ENCODE results near the gene DRAXIN. TPM values are rescaled to one million over a fixed set of nuclear protein-coding genes. Genes with fewer than 3 reads are reported as not detected.

Gene DRAXIN
- total and polyA plus RNA-seq, 12 donors: under 0.01 to 0.08 (median 0.06) TPM; not detected in 7

DNA sequence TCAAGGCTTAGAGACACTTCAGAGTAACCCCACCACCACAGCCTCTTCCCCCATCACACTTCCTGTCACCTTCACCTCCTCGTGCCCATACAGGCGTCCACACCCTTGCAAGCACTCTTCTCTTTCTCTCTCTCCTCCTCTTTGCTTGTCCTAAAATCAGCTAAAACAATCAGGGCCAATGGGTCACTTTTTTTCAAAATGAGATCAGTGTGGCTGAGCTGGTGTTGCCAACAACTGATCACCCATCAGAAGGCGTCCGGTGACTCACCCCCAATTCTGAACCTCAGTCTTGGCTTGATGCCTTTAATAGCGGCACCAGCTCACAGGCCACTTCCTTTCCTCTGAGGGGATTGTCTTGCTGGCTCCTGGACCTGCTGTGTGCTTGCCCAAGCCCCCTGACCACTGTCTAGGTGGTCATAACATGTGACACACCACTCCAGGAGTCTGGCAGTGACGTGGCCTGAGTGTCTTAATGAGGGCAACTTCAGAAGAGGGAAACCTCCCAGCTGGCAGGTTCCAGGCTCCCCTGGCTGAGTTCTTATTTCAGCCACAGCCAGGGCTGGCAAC, 1.6 kb downstream of the DRAXIN start:
- TF ChIP-seq, protein P1, sequence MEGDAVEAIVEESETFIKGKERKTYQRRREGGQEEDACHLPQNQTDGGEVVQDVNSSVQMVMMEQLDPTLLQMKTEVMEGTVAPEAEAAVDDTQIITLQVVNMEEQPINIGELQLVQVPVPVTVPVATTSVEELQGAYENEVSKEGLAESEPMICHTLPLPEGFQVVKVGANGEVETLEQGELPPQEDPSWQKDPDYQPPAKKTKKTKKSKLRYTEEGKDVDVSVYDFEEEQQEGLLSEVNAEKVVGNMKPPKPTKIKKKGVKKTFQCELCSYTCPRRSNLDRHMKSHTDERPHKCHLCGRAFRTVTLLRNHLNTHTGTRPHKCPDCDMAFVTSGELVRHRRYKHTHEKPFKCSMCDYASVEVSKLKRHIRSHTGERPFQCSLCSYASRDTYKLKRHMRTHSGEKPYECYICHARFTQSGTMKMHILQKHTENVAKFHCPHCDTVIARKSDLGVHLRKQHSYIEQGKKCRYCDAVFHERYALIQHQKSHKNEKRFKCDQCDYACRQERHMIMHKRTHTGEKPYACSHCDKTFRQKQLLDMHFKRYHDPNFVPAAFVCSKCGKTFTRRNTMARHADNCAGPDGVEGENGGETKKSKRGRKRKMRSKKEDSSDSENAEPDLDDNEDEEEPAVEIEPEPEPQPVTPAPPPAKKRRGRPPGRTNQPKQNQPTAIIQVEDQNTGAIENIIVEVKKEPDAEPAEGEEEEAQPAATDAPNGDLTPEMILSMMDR (IDR thresholded peaks at IDR 0.05): no peak
- peaks cover 43% of the 10 kb centered on the region for H3K27me3 ChIP-seq
- H3K27ac ChIP-seq: no peak overlapping the region
- H3K4me3 ChIP-seq: no peak overlapping the region
- WGBS, 4 donors: 6 to 15% (median 8%) methylated on average over 5 to 6 of the region's 6 CpGs
- H3K36me3 ChIP-seq (replicated peaks in 1 of 2): no peaks in the 10 kb centered on the region
- H3K9me3 ChIP-seq (replicated peaks in 1 of 3): no peaks in the 10 kb centered on the region
- peaks cover 0 to 13% of the 10 kb centered on the region in 2 donors for H3K4me1 ChIP-seq (replicated peaks in 1 of 2)
- intact Hi-C loops (cut with DNase I): no loop called here
- DNase-seq: peak; percentile 50 to 79 (median 79)

- Histone ChIP-seq H3K4me1 (replicated peaks in 1 of 2) (peaks cover 0 to 13% of the 10 kb centered on the region in 2 donors), H3K4me3 (no peak overlapping the region), H3K27me3 (peaks cover 38% of the 10 kb centered on the region), H3K27ac (no peak overlapping the region), H3K36me3 (replicated peaks in 1 of 2) (no peaks in the 10 kb centered on the region), H3K9me3 (replicated peaks in 1 of 3) (no peaks in the 10 kb centered on the region)
- no peak for DNase-seq
- TF ChIP-seq POLR2A (IDR thresholded peaks at IDR 0.05): no peak
- TF ChIP-seq, protein P1 (IDR thresholded peaks at IDR 0.05): no peak
- WGBS, 4 donors: 65 to 79% (median 71%) methylated on average over 4 to 5 of the region's 5 CpGs
- intact Hi-C loops (cut with DNase I): no loop called here
Observed at GRCh38 chr1:11693917-11694316, 2.4 kb downstream of the DRAXIN start.

- intact Hi-C loops (cut with DNase I): no loop called here
- TF ChIP-seq, protein P1 (IDR thresholded peaks at IDR 0.05): no peak
- TF ChIP-seq POLR2A (IDR thresholded peaks at IDR 0.05): no peak
- H3K4me1 ChIP-seq (replicated peaks in 1 of 2): peaks cover 0 to 9% of the 10 kb centered on the region in 2 donors
- no peaks in the 10 kb centered on the region for H3K36me3 ChIP-seq (replicated peaks in 1 of 2)
- WGBS, 4 donors: 76 to 89% (median 81%) methylated on average over 6 of the region's 6 CpGs
- peaks cover 29% of the 10 kb centered on the region for H3K27me3 ChIP-seq
- H3K27ac ChIP-seq: no peak overlapping the region
- no peaks in the 10 kb centered on the region for H3K9me3 ChIP-seq (replicated peaks in 1 of 3)
- DNase-seq: no peak
- H3K4me3 ChIP-seq: no peak overlapping the region
Observed at GRCh38 chr1:11695861-11696260, 4.4 kb downstream of the DRAXIN start.

GRCh38 chr1:11697188-11697892, 5.8 kb downstream of the DRAXIN start:
- no peaks in the 10 kb centered on the region for H3K9me3 ChIP-seq (replicated peaks in 1 of 3)
- H3K4me1 ChIP-seq (replicated peaks in 1 of 2): peaks cover 0 to 7% of the 10 kb centered on the region in 2 donors
- intact Hi-C loops (cut with DNase I): no loop called here
- H3K4me3 ChIP-seq: no peak overlapping the region
- peaks cover 18% of the 10 kb centered on the region for H3K27me3 ChIP-seq
- no peak overlapping the region for H3K27ac ChIP-seq
- no peak for TF ChIP-seq POLR2A (IDR thresholded peaks at IDR 0.05)
- TF ChIP-seq, protein P1 (IDR thresholded peaks at IDR 0.05): no peak
- 44 to 80% (median 77%) methylated on average over 1 to 8 of the region's 8 CpGs for WGBS, 4 donors
- no peaks in the 10 kb centered on the region for H3K36me3 ChIP-seq (replicated peaks in 1 of 2)
- no peak for DNase-seq
